Thyroid gland (tissue), 4 donors: Measurements from ENCODE around the gene CD48.

Experiments
- CTCF ChIP-seq, 6 experiments: fragments of 200-600 bp in 3 of 6; fragments of 450-650 bp in 3 of 6; sonication (generic) in 3 of 6; IDR thresholded peaks; one replicate each; pipeline ENCODE4 v1.5.1; 2016 to 2019; ENCODE audit warnings: antibody characterized with exemption in 6 of 6, mild to moderate bottlenecking in 2 of 6, inconsistent platforms in 1 of 6, moderate library complexity in 1 of 6
- POLR2A ChIP-seq, 2 donors: fragments of 450-650 bp; IDR thresholded peaks; one replicate each; pipeline ENCODE4 v1.6.1; 2017; ENCODE audit warnings: antibody characterized with exemption in 2 of 2, mild to moderate bottlenecking in 2 of 2, moderate library complexity in 1 of 2

GRCh38 chr1:160734301-160734700 lies 22.7 kb upstream of the CD48 start:
- no peak for TF ChIP-seq POLR2A (IDR thresholded peaks at IDR 0.05)
- TF ChIP-seq CTCF (IDR thresholded peaks at IDR 0.05), result no peak
